ENCODE data around the gene TYW1. TPM values are rescaled to one million over a fixed set of nuclear protein-coding genes. Genes with fewer than 3 reads are reported as not detected.
A peak's percentile ranks its signal among the peaks of the same experiment; 100 is the strongest.
"Not testable (repeated sequence)": the region's sequence is repeated elsewhere in the genome, so short reads cannot be mapped to it uniquely, and the experiment has no call there.

The TYW1 gene
- total and polyA plus RNA-seq, 4 donors, result 3.9 to 15.9 (median 10.0) TPM

GRCh38 chr7:67211650-67212330 is 215.2 kb downstream of the TYW1 start:
- H3K4me1 ChIP-seq (ENCODE audit: control insufficient read depth in 1 of 2, insufficient read depth in 2 of 2, low read length in 2 of 2); H3K4me3 ChIP-seq (ENCODE audit: low read length in 2 of 2); H3K27me3 ChIP-seq (ENCODE audit: control insufficient read depth in 1 of 2, insufficient read depth in 2 of 2, low read length in 1 of 2); DNase-seq; ATAC-seq (ENCODE audit: low FRiP score); H3K36me3 ChIP-seq (ENCODE audit: control insufficient read depth in 1 of 2, insufficient read depth in 2 of 2, low read length in 1 of 2); intact Hi-C loops (cut with DNase I); H3K27ac ChIP-seq (ENCODE audit: low read depth in 1 of 2, low read length in 2 of 2); H3K9me3 ChIP-seq (ENCODE audit: control insufficient read depth, low read length): not testable (repeated sequence)
- WGBS, 2 donors, result 71 to 77% methylated on average over 10 of the region's 10 CpGs

DNA sequence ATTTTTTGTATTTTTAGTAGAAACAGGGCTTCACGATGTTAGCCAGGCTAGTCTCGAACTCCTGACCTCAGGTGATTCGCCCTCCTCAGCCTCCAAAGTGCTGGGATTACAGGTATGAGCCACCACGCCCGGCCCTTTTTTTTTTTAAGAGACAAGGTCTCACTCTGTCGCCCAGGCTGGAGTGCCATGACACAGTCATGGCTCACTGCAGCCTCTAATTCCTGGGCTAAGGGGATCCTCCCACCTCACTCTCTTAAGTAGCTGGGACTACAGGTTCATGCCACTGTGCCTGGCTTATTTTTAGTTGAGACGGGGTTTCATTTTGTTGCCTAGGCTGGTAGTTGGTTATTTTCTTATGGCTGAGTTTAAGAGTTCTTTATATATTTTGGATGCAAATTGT is 216.4 kb downstream of the TYW1 start:
- 98 to 99% methylated on average over 7 of the region's 7 CpGs for WGBS, 2 donors
- H3K4me3 ChIP-seq (ENCODE audit: low read length in 2 of 2); H3K27ac ChIP-seq (ENCODE audit: low read depth in 1 of 2, low read length in 2 of 2); ATAC-seq (ENCODE audit: low FRiP score); H3K27me3 ChIP-seq (ENCODE audit: control insufficient read depth in 1 of 2, insufficient read depth in 2 of 2, low read length in 1 of 2); H3K9me3 ChIP-seq (ENCODE audit: control insufficient read depth, low read length); DNase-seq; H3K4me1 ChIP-seq (ENCODE audit: control insufficient read depth in 1 of 2, insufficient read depth in 2 of 2, low read length in 2 of 2); intact Hi-C loops (cut with DNase I); H3K36me3 ChIP-seq (ENCODE audit: control insufficient read depth in 1 of 2, insufficient read depth in 2 of 2, low read length in 1 of 2): not testable (repeated sequence)

GRCh38 chr7:67223551-67223950 is 226.9 kb downstream of the TYW1 start:
- 54 to 69% methylated on average over 2 of the region's 2 CpGs for WGBS, 2 donors
- peak in 1 of 2 donors; percentile 49 for DNase-seq
- H3K4me1 ChIP-seq (ENCODE audit: control insufficient read depth in 1 of 2, insufficient read depth in 2 of 2, low read length in 2 of 2); H3K27ac ChIP-seq (ENCODE audit: low read depth in 1 of 2, low read length in 2 of 2); H3K27me3 ChIP-seq (ENCODE audit: control insufficient read depth in 1 of 2, insufficient read depth in 2 of 2, low read length in 1 of 2); H3K36me3 ChIP-seq (ENCODE audit: control insufficient read depth in 1 of 2, insufficient read depth in 2 of 2, low read length in 1 of 2); ATAC-seq (ENCODE audit: low FRiP score); H3K9me3 ChIP-seq (ENCODE audit: control insufficient read depth, low read length); H3K4me3 ChIP-seq (ENCODE audit: low read length in 2 of 2); intact Hi-C loops (cut with DNase I): not testable (repeated sequence)

GRCh38 chr7:67226340-67226907 is 229.8 kb downstream of the TYW1 start:
- DNase-seq, result peak in 1 of 2 donors; percentile 60
- H3K27ac ChIP-seq (ENCODE audit: low read depth in 1 of 2, low read length in 2 of 2); H3K4me1 ChIP-seq (ENCODE audit: control insufficient read depth in 1 of 2, insufficient read depth in 2 of 2, low read length in 2 of 2); H3K4me3 ChIP-seq (ENCODE audit: low read length in 2 of 2); ATAC-seq (ENCODE audit: low FRiP score); H3K36me3 ChIP-seq (ENCODE audit: control insufficient read depth in 1 of 2, insufficient read depth in 2 of 2, low read length in 1 of 2); H3K9me3 ChIP-seq (ENCODE audit: control insufficient read depth, low read length); intact Hi-C loops (cut with DNase I); H3K27me3 ChIP-seq (ENCODE audit: control insufficient read depth in 1 of 2, insufficient read depth in 2 of 2, low read length in 1 of 2): not testable (repeated sequence)
- 66 to 70% methylated on average over 5 of the region's 5 CpGs for WGBS, 2 donors

- H3K27ac ChIP-seq (ENCODE audit: low read depth in 1 of 2, low read length in 2 of 2); H3K36me3 ChIP-seq (ENCODE audit: control insufficient read depth in 1 of 2, insufficient read depth in 2 of 2, low read length in 1 of 2); H3K4me1 ChIP-seq (ENCODE audit: control insufficient read depth in 1 of 2, insufficient read depth in 2 of 2, low read length in 2 of 2); intact Hi-C loops (cut with DNase I); ATAC-seq (ENCODE audit: low FRiP score); H3K9me3 ChIP-seq (ENCODE audit: control insufficient read depth, low read length); DNase-seq; H3K27me3 ChIP-seq (ENCODE audit: control insufficient read depth in 1 of 2, insufficient read depth in 2 of 2, low read length in 1 of 2); H3K4me3 ChIP-seq (ENCODE audit: low read length in 2 of 2): not testable (repeated sequence)
- 85 to 95% methylated on average over 5 of the region's 6 CpGs for WGBS, 2 donors
Measured at GRCh38 chr7:67226967-67227366, 230.3 kb downstream of the TYW1 start.

DNA sequence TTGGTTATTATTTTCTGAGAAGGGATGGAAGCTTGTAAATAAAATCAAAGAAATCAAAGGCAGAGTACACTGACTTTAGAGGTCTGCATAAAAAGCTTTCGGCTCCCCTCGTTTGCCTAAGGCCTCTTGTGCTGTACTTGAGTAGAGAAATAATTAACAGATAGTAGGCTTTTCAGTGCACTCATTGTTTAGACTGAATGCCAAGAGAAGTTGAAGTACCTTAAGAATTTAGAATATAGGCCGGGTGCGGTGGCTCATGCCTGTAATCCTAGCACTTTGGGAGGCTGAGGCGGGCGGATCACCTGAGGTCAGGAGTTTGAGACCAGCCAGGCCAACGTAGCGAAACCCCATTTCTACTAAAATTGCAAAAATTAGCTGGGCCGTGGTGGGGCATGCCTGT is 232.4 kb downstream of the TYW1 start:
- H3K36me3 ChIP-seq (ENCODE audit: control insufficient read depth in 1 of 2, insufficient read depth in 2 of 2, low read length in 1 of 2); DNase-seq; H3K27me3 ChIP-seq (ENCODE audit: control insufficient read depth in 1 of 2, insufficient read depth in 2 of 2, low read length in 1 of 2); intact Hi-C loops (cut with DNase I); H3K9me3 ChIP-seq (ENCODE audit: control insufficient read depth, low read length); H3K27ac ChIP-seq (ENCODE audit: low read depth in 1 of 2, low read length in 2 of 2); ATAC-seq (ENCODE audit: low FRiP score); H3K4me3 ChIP-seq (ENCODE audit: low read length in 2 of 2); H3K4me1 ChIP-seq (ENCODE audit: control insufficient read depth in 1 of 2, insufficient read depth in 2 of 2, low read length in 2 of 2): not testable (repeated sequence)
- 95 to 96% methylated on average over 9 of the region's 9 CpGs for WGBS, 2 donors

GRCh38 chr7:67230029-67230428 is 233.4 kb downstream of the TYW1 start:
- 31 to 66% methylated on average over 1 of the region's 1 CpG for WGBS, 2 donors
- H3K9me3 ChIP-seq (ENCODE audit: control insufficient read depth, low read length); DNase-seq; H3K27me3 ChIP-seq (ENCODE audit: control insufficient read depth in 1 of 2, insufficient read depth in 2 of 2, low read length in 1 of 2); ATAC-seq (ENCODE audit: low FRiP score); H3K27ac ChIP-seq (ENCODE audit: low read depth in 1 of 2, low read length in 2 of 2); H3K4me3 ChIP-seq (ENCODE audit: low read length in 2 of 2); H3K4me1 ChIP-seq (ENCODE audit: control insufficient read depth in 1 of 2, insufficient read depth in 2 of 2, low read length in 2 of 2); H3K36me3 ChIP-seq (ENCODE audit: control insufficient read depth in 1 of 2, insufficient read depth in 2 of 2, low read length in 1 of 2); intact Hi-C loops (cut with DNase I): not testable (repeated sequence)

GRCh38 chr7:67233506-67233905 is 236.9 kb downstream of the TYW1 start:
- DNase-seq; H3K4me3 ChIP-seq (ENCODE audit: low read length in 2 of 2); H3K27ac ChIP-seq (ENCODE audit: low read depth in 1 of 2, low read length in 2 of 2); intact Hi-C loops (cut with DNase I); H3K9me3 ChIP-seq (ENCODE audit: control insufficient read depth, low read length); H3K4me1 ChIP-seq (ENCODE audit: control insufficient read depth in 1 of 2, insufficient read depth in 2 of 2, low read length in 2 of 2); H3K27me3 ChIP-seq (ENCODE audit: control insufficient read depth in 1 of 2, insufficient read depth in 2 of 2, low read length in 1 of 2); H3K36me3 ChIP-seq (ENCODE audit: control insufficient read depth in 1 of 2, insufficient read depth in 2 of 2, low read length in 1 of 2); ATAC-seq (ENCODE audit: low FRiP score): not testable (repeated sequence)
- 78 to 85% methylated on average over 7 of the region's 7 CpGs for WGBS, 2 donors

- H3K9me3 ChIP-seq (ENCODE audit: control insufficient read depth, low read length); intact Hi-C loops (cut with DNase I); H3K4me1 ChIP-seq (ENCODE audit: control insufficient read depth in 1 of 2, insufficient read depth in 2 of 2, low read length in 2 of 2); H3K27me3 ChIP-seq (ENCODE audit: control insufficient read depth in 1 of 2, insufficient read depth in 2 of 2, low read length in 1 of 2); H3K27ac ChIP-seq (ENCODE audit: low read depth in 1 of 2, low read length in 2 of 2); ATAC-seq (ENCODE audit: low FRiP score); DNase-seq; H3K4me3 ChIP-seq (ENCODE audit: low read length in 2 of 2); H3K36me3 ChIP-seq (ENCODE audit: control insufficient read depth in 1 of 2, insufficient read depth in 2 of 2, low read length in 1 of 2): not testable (repeated sequence)
- WGBS, 2 donors, result 79 to 88% methylated on average over 7 of the region's 7 CpGs
Measured at GRCh38 chr7:67236216-67236615, 239.6 kb downstream of the TYW1 start.
